GM12872 (cell line): ENCODE data around the gene CHD9NB.

Source experiments
- TF ChIP-seq, protein P1 (sequence below): IDR thresholded peaks from 3 replicates; pipeline ENCODE4 v1.5.1; 2011; ENCODE audit warnings: low read depth, mild to moderate bottlenecking, low read length, moderate library complexity; ENCODE audit not compliant: insufficient read depth

The CHD9NB gene

DNA sequence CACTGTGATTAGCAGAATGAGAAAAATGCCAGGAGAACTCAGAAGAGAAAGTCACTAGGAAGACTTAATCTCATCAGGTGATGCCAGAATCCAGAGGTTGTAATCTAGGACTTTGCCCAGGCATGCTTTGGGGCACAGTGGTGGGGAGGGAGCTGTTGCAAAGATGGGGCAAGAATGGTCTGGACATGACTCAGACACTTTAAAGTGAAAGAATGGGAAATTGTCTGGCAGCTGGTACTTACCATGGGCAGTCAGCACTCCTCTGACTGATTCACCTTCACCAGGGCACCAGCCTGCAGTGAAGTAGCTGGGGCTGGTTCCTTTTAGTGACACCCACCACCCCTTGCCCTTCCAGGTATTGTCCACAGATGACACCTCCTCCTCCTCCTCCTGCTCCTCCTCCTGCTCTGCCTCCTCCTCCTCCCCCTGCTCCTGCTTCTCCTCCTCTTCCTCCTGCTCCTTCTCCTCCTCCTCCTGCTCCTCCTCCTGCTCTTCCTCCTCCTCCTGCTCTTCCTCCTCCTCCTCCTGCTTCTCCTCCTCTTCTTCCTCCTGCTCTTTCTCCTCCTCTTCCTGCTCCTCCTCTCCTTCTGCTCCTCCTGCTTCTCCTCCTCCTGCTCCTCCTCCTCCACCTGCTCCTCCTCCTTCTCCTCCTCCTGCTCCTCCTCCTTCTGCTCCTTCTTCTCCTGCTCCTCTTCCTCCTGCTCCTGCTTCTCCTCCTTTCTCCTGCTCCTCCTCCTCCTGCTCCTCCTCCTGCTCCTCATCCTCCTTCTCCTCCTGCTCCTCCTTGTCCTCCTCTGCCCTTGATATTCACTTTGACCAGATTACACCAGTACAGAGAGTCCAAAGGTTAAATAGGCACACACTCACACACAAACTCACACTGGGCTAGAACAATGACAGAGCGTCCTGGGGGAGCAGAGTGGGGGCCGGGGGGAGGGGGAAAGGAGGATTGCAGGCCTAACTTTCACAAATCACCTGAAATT is at the start of gene CHD9NB:
TSS of gene CHD9NB (minus strand) at position 379 of the 983 bp plus-strand sequence. CDS start 8,739 bp downstream, outside the sequence.
- TF ChIP-seq, protein P1, sequence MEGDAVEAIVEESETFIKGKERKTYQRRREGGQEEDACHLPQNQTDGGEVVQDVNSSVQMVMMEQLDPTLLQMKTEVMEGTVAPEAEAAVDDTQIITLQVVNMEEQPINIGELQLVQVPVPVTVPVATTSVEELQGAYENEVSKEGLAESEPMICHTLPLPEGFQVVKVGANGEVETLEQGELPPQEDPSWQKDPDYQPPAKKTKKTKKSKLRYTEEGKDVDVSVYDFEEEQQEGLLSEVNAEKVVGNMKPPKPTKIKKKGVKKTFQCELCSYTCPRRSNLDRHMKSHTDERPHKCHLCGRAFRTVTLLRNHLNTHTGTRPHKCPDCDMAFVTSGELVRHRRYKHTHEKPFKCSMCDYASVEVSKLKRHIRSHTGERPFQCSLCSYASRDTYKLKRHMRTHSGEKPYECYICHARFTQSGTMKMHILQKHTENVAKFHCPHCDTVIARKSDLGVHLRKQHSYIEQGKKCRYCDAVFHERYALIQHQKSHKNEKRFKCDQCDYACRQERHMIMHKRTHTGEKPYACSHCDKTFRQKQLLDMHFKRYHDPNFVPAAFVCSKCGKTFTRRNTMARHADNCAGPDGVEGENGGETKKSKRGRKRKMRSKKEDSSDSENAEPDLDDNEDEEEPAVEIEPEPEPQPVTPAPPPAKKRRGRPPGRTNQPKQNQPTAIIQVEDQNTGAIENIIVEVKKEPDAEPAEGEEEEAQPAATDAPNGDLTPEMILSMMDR: no peak

DNA sequence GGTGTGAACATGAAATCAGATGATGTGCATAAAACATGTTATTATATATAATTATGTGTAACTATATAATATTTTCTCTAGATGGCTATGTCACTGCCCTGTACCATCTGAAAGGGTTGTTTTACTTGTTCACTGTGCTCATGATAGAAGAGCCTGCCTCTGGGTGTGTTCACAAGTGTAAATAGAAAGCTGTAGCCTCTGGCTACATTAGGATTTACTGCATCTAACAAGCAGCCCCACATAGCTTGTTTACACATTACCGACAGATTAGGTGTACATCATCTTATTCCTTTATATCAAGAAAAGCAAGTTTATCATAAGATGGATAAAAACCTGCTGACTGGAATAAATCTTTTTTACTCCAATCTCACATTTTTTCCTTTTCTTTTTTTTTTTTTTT is 48.2 kb upstream of the CHD9NB start:
- TF ChIP-seq, protein P1: no peak

DNA sequence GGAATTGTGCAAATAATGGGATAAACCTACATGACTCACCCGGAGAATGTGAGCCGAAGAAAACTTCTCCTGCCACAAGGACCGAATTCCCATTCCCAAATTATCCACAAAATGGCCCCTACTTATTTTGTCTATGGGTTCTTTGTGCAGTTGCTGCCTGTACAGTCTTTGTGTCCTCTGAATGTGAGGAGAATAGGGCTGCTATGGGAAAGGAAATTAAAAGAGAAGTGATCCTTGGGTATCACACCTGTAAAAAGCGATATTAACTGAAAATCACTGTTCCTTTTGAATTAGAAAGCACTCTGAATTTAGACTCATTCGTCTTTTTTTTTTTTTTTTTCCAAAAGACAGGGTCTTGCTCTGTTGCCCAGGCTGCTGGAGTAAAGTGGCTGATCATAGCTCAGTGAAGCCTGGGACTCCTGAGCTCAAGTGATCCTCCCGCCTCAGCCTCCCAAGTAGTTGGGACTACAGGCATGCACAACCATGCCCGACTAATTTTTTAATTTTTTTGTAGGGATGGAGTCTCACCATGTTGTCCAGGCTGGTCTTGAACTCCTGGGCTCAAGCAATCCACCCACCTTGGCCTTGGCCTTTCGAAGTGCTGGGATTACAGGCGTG is 47.5 kb upstream of the CHD9NB start:
- TF ChIP-seq, protein P1: no peak

GRCh38 chr16:53099318-53100130 is 46.8 kb upstream of the CHD9NB start:
- TF ChIP-seq, protein P1: no peak

GRCh38 chr16:53098526-53099317 is 46.0 kb upstream of the CHD9NB start:
- TF ChIP-seq, protein P1: no peak

DNA sequence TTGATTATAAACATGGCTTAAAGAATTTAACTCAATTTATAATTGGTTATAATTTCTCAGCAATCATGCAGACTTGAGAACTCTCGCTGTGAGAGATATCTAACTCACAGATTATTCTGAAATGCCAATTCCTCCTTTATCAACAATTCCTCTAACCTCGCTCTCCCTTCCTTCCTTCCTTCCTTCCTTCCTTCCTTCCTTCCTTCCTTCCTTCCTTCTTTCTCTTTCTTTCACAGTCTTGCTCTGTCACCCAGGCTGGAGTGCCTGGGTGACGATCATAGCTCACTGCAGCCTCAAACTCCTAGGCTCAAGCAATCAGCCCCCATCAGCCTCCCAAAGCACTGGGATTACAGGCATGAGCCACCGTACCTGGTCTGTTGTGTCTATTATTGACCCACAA is 44.5 kb upstream of the CHD9NB start:
- TF ChIP-seq, protein P1: no peak
